GM21737 (cell line): ENCODE measurements around the gene PINK1.

Source experiments
- ATAC-seq: cut with Tn5 transposase; IDR thresholded peaks from one replicate; pipeline ENCODE4 v1.9.1; 2021; ENCODE audit warnings: mild to moderate bottlenecking, moderate library complexity; ENCODE audit not compliant: unreplicated experiment

The PINK1 gene

GRCh38 chr1:20609541-20609940 lies 23.7 kb upstream of the PINK1 start:
- no peak for ATAC-seq

- ATAC-seq: no peak
These were observed 22.3 kb upstream of the PINK1 start for GRCh38 chr1:20610970-20611369.

GRCh38 chr1:20611652-20612051 lies 21.6 kb upstream of the PINK1 start:
- ATAC-seq: no peak

GRCh38 chr1:20612221-20612746 lies 21.0 kb upstream of the PINK1 start:
- no peak for ATAC-seq

GRCh38 chr1:20614131-20614579 lies 19.1 kb upstream of the PINK1 start:
- ATAC-seq: no peak

- no peak for ATAC-seq
These were observed 17.1 kb upstream of the PINK1 start for GRCh38 chr1:20615946-20616846.

- ATAC-seq: no peak
These were observed 16.3 kb upstream of the PINK1 start for GRCh38 chr1:20616847-20617487.

- no peak for ATAC-seq
These were observed 14.7 kb upstream of the PINK1 start for GRCh38 chr1:20618550-20618949.

GRCh38 chr1:20619999-20620398 lies 13.3 kb upstream of the PINK1 start:
- no peak for ATAC-seq

GRCh38 chr1:20621012-20621411 lies 12.2 kb upstream of the PINK1 start:
- no peak for ATAC-seq

GRCh38 chr1:20624709-20625108 lies 8.5 kb upstream of the PINK1 start:
- ATAC-seq: no peak

- ATAC-seq: no peak
These were observed 7.8 kb upstream of the PINK1 start for GRCh38 chr1:20625176-20626097.

- ATAC-seq: no peak
These were observed 7.2 kb upstream of the PINK1 start for GRCh38 chr1:20626098-20626427.

- ATAC-seq: no peak
These were observed 6.7 kb upstream of the PINK1 start for GRCh38 chr1:20626524-20626923.

- no peak for ATAC-seq
These were observed 2.5 kb upstream of the PINK1 start for GRCh38 chr1:20630729-20631128.

- ATAC-seq: no peak
These were observed 872 bp upstream of the PINK1 start for GRCh38 chr1:20632386-20632785.

GRCh38 chr1:20634065-20634593 lies 871 bp downstream of the PINK1 start:
- ATAC-seq: no peak

GRCh38 chr1:20634594-20635084 lies 1.4 kb downstream of the PINK1 start:
- no peak for ATAC-seq

- no peak for ATAC-seq
These were observed 3.6 kb downstream of the PINK1 start for GRCh38 chr1:20636785-20637347.

GRCh38 chr1:20640183-20640597 lies 6.9 kb downstream of the PINK1 start:
- ATAC-seq: no peak
